ENCODE measurements around the gene BBS5.

- TF ChIP-seq ZFX (IDR thresholded peaks at IDR 0.05; ENCODE audit: borderline replicate concordance) (no peak), CTCF (IDR thresholded peaks at IDR 0.05) (no peak)
Measured at GRCh38 chr2:169523681-169524080, 44.4 kb downstream of the BBS5 start.
